HEK293 (cell line): ENCODE measurements around the gene ELAVL1.

Experiments
- CTCF ChIP-seq: fragments of 450-650 bp; formaldehyde crosslinking; IDR thresholded peaks from 2 replicates; pipeline ENCODE4 v1.5.1; 2016; ENCODE audit warnings: missing biosample characterization, missing genetic modification characterization
- PBX3 ChIP-seq: sonication (generic); formaldehyde crosslinking; IDR thresholded peaks from 2 replicates; pipeline ENCODE4 v1.8.1; 2022; ENCODE audit warnings: mild to moderate bottlenecking, moderate library complexity, missing genetic modification reagents
- SETDB1 ChIP-seq: IDR thresholded peaks from one replicate; pipeline ENCODE4 v1.6.1; 2017; ENCODE audit warnings: mild to moderate bottlenecking, low read length, moderate library complexity, mixed read lengths; ENCODE audit not compliant: insufficient read length
- TRIM28 ChIP-seq: IDR thresholded peaks from 2 replicates; pipeline ENCODE4 v1.6.1; 2011; ENCODE audit warnings: low read length, control low read depth, borderline replicate concordance
- ZNF324 ChIP-seq: fragments of 450-650 bp; formaldehyde crosslinking; IDR thresholded peaks from 2 replicates; pipeline ENCODE4 v1.5.1; 2016; ENCODE audit warnings: missing biosample characterization, missing genetic modification characterization
- ZNF560 ChIP-seq: fragments of 450-650 bp; formaldehyde crosslinking; IDR thresholded peaks from 2 replicates; pipeline ENCODE4 v1.5.1; 2017; ENCODE audit warnings: missing biosample characterization, missing genetic modification characterization, borderline replicate concordance

GRCh38 chr19:7928334-7928706 is 77.1 kb downstream of the ELAVL1 start:
- TF ChIP-seq TRIM28 (no peak), SETDB1 (no peak), CTCF (tag by site-specific recombination) (no peak), PBX3 (CRISPR knock-in tag) (no peak), ZNF560 (tag by site-specific recombination) (no peak), ZNF324 (tag by site-specific recombination) (no peak)
